Measurements from ENCODE around the gene MARK3.
"Not testable (repeated sequence)": the region's sequence is repeated elsewhere in the genome, so short reads cannot be mapped to it uniquely, and the experiment has no call there.

Gene MARK3

GRCh38 chr14:103516426-103517173 lies 131.4 kb downstream of the MARK3 start:
- no peak for DNase-seq

- DNase-seq = no peak
Measured at GRCh38 chr14:103517174-103517566, 132.0 kb downstream of the MARK3 start.

- DNase-seq = no peak
Measured at GRCh38 chr14:103517721-103518421, 132.7 kb downstream of the MARK3 start.

GRCh38 chr14:103518422-103519042 lies 133.3 kb downstream of the MARK3 start:
- DNase-seq = peak; percentile 58

GRCh38 chr14:103519043-103519836 lies 134.0 kb downstream of the MARK3 start:
- DNase-seq = no peak

- no peak for DNase-seq
Measured at GRCh38 chr14:103519837-103520212, 134.6 kb downstream of the MARK3 start.

GRCh38 chr14:103520269-103520656 lies 135.0 kb downstream of the MARK3 start:
- DNase-seq = no peak

GRCh38 chr14:103520657-103521437 lies 135.6 kb downstream of the MARK3 start:
- DNase-seq = peak; percentile 52

- DNase-seq = no peak
Measured at GRCh38 chr14:103521438-103521950, 136.3 kb downstream of the MARK3 start.

- DNase-seq = no peak
Measured at GRCh38 chr14:103521951-103522563, 136.8 kb downstream of the MARK3 start.

- DNase-seq = no peak
Measured at GRCh38 chr14:103522649-103523574, 137.7 kb downstream of the MARK3 start, which contains the start of gene CKB. Gene CKB (minus strand): TSS chr14:103522830. CDS start chr14:103522493, 337 bp downstream.

GRCh38 chr14:103523575-103523954 lies 138.3 kb downstream of the MARK3 start:
- no peak for DNase-seq

GRCh38 chr14:103524002-103524935 lies 139.1 kb downstream of the MARK3 start:
- DNase-seq = no peak

- DNase-seq = not testable (repeated sequence)
Measured at GRCh38 chr14:103525430-103526246, 140.4 kb downstream of the MARK3 start.

- DNase-seq = no peak
Measured at GRCh38 chr14:103526247-103526913, 141.2 kb downstream of the MARK3 start.

GRCh38 chr14:103526914-103527248 lies 141.7 kb downstream of the MARK3 start:
- no peak for DNase-seq

GRCh38 chr14:103527408-103528145 lies 142.4 kb downstream of the MARK3 start:
- peak; percentile 40 for DNase-seq

Data from stimulated activated CD4-positive, alpha-beta T cell treated with anti-CD3 and anti-CD28 coated beads, Interleukin-4, amount 100 ng/mL, for 24 hours (primary cell).